Measurements from ENCODE around the gene EPO. TPM values are rescaled to one million over a fixed set of nuclear protein-coding genes. Genes with fewer than 3 reads are reported as not detected.
"Not testable (repeated sequence)": the region's sequence is repeated elsewhere in the genome, so short reads cannot be mapped to it uniquely, and the experiment has no call there.

The EPO gene
- total RNA-seq, 2 donors from 2014 or later, result not detected

DNA sequence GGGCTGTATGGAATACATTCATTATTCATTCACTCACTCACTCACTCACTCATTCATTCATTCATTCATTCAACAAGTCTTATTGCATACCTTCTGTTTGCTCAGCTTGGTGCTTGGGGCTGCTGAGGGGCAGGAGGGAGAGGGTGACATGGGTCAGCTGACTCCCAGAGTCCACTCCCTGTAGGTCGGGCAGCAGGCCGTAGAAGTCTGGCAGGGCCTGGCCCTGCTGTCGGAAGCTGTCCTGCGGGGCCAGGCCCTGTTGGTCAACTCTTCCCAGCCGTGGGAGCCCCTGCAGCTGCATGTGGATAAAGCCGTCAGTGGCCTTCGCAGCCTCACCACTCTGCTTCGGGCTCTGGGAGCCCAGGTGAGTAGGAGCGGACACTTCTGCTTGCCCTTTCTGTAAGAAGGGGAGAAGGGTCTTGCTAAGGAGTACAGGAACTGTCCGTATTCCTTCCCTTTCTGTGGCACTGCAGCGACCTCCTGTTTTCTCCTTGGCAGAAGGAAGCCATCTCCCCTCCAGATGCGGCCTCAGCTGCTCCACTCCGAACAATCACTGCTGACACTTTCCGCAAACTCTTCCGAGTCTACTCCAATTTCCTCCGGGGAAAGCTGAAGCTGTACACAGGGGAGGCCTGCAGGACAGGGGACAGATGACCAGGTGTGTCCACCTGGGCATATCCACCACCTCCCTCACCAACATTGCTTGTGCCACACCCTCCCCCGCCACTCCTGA, 2.4 kb downstream of the EPO start:
- DNase-seq (no peak), ATAC-seq (peak in 1 of 2 donors; percentile 6)
- intact Hi-C loops (cut with DNase I), result loop anchor here in 1 of 2 donors (5.0 kb wide), 1 partner anchor 135 kb away; no protein-coding TSS in a partner anchor

DNA sequence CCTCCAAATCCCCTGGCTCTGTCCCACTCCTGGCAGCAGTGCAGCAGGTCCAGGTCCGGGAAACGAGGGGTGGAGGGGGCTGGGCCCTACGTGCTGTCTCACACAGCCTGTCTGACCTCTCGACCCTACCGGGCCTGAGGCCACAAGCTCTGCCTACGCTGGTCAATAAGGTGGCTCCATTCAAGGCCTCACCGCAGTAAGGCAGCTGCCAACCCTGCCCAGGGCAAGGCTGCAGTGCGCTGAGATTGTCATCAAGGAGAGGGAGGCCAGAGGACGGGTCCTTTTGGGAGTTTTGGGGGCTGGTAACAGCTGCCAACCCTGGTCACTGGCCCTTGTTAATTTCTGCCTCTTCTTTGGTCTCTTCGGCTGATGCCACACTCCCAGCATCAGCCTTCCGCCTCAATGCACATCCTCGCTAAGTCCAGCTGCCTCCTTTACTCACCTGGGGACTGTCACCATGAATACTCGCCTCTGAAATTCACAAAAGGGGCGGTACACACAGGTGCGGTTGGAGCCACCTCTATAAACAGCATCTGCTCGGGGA, 3.5 kb downstream of the EPO start:
- ATAC-seq (no peak), DNase-seq (no peak)
- intact Hi-C loops (cut with DNase I), result loop anchor here in 1 of 2 donors (5.0 kb wide), 1 partner anchor 133 kb away; no protein-coding TSS in a partner anchor

DNA sequence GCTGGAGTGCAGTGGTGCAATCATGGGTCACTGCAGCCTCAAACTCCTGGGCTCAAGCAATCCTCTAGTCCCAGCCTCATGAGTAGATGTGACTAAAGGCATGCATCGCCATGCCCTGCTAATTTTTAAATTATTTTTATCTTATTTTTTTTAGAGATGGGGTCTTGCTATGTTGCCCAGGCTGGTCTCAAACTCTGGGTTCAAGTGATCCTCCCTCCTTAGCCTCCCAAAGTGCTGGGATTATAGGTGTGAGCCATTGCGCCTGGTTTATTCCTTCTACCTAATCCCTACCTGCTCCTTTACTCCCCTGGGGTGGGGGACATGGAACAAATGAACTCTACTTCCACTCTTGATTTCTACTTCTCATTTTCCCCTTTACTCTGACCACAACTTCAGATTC, 4.1 kb downstream of the EPO start:
- intact Hi-C loops (cut with DNase I), result loop anchor here in 1 of 2 donors (5.0 kb wide), 1 partner anchor 133 kb away; no protein-coding TSS in a partner anchor
- ATAC-seq, DNase-seq: not testable (repeated sequence)

DNA sequence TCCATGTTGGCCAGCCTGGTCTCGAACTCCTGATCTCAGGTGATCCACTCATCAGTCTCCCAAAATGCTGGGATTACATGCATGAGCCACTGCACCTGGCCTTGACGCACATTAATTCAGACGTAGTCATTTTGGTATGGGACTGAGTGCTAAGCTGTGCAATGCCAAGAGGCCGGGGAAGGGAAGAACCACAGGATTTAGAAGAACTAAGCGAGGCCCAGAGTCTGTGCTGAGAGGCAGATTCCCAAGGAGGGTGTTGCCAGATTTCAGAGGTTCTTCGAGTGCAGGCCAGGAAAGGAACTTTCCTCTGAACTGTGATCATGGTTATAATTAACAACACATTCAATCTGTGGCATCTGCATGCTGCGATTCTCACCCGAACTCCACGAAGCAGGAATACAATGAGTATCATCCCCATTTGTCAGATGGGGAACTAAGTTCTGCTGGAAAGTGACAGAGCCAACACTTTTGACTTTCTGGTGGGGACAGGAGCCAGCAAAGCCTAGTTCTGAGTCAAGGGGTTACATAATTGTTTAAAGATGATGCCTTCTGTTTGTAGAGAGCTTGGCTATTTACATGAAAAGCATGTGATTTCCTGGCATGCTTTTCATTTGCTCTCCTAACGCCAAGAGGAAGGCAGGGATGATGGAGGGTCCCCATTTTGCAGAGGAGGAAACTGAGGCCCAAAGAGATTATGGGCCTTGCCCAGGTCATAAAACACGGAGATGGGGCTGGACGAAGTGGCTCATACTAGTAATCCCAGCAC, 6.9 kb downstream of the EPO start:
- DNase-seq (no peak), ATAC-seq (no peak)
- intact Hi-C loops (cut with DNase I), result no loop called here

DNA sequence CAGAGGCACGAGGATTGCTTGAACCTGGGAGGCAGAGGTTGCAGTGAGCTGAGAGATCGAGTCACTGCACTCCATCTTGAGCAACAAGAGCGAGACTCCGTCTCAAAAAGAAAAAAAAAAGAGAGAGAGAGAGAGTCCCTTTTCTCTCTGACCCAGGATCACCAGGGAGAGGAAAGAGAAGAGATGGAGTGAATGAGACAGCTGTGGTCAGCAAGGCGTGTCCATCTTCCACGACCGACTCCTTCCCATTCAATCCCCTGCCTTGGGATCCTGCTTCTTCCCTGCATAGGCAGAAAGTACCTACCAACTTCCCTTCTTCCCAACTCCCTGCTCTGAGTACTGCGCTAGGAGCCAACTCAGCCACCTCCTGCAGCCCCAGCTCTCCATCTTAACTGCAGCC, 7.9 kb downstream of the EPO start:
- intact Hi-C loops (cut with DNase I), result no loop called here
- DNase-seq (no peak), ATAC-seq (no peak)

DNA sequence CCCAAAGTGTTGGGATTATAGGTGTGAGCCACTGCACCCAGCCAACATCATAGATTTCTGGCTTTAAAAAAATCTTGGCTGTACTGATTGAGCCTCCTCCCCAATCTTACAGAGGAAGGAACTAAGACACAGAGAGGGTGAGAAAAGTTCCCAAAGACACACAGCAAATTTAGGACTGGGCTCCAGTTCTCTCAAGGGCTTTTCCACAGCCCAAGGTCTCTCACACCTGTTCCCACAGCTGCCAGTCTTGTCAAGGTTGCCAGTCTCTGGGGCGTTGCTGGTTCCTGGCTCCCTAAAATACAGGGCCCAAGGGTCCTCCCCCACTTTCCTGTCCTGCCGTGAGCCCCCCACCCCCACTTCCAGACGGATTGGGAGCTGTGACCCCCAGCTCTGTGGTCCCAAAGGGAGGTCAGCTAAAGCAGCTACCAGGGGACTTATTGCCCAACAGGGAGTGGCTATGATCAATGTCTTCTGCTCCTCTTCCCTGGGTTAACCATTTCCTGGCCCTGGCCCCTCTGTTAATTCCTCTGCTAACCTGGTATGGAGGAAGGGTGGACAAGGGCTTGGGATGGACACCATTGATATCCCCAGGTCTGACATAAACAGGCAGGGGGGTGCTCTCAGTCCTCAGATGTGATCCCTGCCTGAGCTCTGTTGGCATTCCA, 10.0 kb downstream of the EPO start:
- intact Hi-C loops (cut with DNase I), result no loop called here
- ATAC-seq (no peak), DNase-seq (no peak)

DNA sequence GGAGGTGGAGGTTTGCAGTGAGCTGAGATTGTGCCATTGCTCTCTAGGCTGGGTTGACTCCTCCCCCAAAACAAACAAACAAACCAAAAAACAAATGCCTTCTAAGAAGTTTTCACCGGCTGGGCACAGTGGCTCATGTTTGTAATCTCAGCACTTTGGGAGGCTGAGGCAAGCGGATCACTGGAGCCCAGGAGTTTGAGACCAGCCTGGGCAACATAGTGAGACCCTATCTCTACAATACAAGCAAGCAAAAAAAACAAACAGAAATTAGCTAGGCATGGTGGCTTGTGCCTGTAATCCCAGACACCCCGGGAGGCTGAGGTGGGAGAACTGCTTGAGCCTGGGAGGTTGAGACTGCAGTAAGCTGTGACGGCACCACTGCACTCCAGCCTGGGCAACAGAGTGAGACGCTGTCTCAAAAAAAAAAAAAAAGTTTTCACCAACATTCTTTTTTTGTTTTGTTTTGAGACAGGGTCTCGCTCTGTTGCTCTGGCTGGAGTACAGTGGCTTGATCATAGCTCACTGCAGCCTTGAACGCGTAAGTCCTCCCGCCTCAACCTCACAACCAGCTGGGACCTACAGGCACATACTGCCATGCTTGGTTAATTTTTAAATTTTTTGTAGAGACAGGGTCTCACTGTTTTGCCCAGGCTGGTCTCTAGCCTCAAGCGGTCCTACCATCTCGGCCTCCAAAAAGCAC, 11.8 kb downstream of the EPO start:
- no peak for ATAC-seq
- intact Hi-C loops (cut with DNase I), result no loop called here

DNA sequence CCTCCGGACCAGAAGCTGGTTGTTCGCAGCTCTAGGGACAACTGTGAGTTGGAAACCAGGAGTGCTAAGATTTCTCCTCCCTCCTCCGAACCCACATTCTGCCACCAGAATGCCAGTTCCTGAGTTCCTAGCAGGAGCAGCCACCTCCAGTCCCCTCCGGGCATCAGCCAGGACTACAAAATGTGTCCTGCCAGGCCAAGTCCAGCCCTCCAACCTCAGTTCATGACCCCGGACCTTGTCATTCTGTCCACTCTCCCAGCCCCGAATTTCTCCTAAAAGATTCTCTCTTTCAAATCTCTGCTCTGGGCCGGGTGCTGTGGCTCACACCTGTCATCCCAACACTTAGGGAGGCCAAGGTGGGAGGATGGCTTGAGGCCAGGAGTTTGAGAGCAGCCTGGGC, 15.5 kb downstream of the EPO start:
- DNase-seq (no peak), ATAC-seq (no peak)
- intact Hi-C loops (cut with DNase I), result no loop called here

More for the DNA sequence above, 11.8 kb downstream of the EPO start:
- DNase-seq, result no peak

DNA sequence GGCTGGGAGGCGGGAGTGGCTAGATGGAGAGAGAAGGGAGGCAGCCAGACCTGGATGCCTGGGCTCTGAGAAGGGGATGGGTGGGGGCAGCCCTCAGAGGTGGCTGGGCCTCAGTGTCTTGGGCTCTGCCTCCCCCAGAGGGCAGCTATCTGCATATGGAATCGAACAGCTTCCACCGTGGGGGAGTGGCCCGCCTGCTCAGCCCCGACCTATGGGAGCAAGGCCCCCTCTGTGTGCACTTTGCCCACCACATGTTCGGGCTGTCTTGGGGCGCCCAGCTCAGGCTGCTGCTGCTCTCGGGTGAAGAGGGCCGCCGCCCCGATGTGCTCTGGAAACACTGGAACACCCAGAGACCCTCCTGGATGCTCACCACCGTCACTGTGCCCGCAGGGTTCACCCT, 16.4 kb downstream of the EPO start:
- ATAC-seq (no peak), DNase-seq (no peak)
- intact Hi-C loops (cut with DNase I), result no loop called here

DNA sequence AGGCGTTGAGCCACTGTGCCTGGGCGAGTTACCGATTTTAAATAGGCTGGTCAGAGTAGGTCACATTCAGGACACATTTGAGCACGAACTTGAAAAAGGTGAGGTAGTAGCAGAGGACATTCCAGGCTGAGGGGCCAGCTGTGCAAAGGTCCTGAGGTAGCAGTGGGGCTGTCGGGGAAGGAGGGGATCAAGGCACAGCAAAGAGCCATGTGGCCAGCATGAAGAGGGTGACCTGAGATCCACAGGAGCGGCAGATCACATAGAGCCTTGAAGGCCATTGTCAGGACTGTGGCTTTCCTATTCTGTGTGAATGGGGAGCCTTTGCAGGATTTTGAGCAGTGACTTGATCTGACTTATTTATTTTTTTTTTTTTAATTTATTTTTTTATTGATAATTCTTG, 19.7 kb downstream of the EPO start:
- DNase-seq (no peak), ATAC-seq (no peak)
- intact Hi-C loops (cut with DNase I), result no loop called here

DNA sequence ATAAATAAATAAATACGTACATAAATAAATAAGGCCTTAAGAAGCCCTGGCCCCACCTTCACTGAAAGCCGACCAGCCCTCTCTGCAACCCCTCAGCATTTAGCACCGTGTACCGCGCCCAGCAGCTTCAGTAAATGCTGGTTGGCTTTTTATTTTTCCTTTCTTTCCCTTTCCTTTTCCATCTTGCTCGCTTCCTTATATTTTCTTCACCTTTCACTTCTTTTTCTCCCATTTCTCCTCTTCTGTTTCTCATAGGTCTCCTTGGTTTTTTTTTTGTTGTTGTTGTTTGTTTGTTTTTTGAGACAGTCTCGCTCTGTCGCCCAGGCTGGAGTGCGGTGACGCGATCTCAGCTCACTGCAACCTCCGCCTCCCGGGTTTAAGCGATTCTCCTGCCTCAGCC, 24.3 kb downstream of the EPO start:
- DNase-seq (no peak), ATAC-seq (no peak)
- intact Hi-C loops (cut with DNase I), result no loop called here

DNA sequence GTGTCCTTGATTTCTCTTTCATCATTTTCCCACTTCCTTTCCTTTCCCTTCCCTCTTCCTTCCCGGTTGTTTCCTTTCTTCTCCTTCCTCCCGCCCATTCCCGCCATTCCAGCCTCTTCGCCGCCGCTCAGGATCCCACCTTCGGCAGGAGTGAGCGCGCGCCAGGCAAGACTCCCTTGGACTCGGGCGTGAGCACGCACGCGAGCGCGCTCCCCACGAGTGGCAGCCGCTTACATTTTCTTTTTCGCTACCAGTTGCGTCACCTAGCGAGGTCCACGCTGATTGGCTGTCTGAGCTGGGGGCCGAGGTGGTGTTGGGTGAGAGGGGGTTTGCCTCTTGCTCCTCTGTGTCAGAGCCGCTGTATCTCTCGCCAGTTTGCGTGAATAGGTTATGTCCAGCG, 24.9 kb downstream of the EPO start:
- intact Hi-C loops (cut with DNase I), result no loop called here
- DNase-seq, result peak; percentile 66
- peak; percentile 38 to 87 for ATAC-seq

DNA sequence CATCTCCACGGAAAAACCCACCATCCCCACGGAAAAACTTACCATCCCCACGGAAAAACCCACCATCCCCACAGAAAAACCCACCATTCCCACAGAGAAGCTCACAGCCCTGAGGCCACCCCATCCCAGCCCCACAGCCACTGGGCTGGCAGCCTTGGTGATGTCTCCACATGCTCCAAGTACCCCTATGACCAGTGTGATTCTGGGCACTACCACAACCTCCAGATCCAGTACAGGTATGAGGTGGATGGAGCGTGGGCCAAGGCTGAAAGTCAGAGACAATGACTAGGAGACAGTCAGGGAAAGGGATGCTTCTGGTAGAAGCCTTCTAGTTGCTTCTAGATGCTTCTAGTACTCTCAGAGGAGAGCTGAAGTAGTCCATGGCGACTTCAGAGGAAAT, 32.7 kb downstream of the EPO start:
- no peak for ATAC-seq
- intact Hi-C loops (cut with DNase I), result no loop called here
- no peak for DNase-seq

DNA sequence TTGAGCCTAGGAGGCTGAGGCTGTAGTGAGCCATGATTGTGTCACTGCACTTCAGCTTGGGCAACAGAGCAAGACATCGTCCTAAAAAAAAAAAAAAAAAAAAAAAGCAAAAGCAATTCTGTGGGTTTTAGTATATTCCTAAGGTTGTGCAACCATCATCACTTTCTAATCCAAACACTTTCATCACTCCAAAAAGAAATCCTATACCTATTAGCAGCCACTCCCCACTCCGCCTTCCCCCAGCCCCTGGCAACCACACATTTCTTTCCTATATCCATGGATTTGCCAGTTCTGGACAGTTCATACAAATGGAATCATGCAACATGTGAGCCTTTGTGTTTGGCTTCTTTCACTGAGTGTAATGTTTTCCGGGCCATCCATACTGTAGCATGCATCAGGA, 33.5 kb downstream of the EPO start:
- ATAC-seq (no peak), DNase-seq (no peak)
- intact Hi-C loops (cut with DNase I), result no loop called here

DNA sequence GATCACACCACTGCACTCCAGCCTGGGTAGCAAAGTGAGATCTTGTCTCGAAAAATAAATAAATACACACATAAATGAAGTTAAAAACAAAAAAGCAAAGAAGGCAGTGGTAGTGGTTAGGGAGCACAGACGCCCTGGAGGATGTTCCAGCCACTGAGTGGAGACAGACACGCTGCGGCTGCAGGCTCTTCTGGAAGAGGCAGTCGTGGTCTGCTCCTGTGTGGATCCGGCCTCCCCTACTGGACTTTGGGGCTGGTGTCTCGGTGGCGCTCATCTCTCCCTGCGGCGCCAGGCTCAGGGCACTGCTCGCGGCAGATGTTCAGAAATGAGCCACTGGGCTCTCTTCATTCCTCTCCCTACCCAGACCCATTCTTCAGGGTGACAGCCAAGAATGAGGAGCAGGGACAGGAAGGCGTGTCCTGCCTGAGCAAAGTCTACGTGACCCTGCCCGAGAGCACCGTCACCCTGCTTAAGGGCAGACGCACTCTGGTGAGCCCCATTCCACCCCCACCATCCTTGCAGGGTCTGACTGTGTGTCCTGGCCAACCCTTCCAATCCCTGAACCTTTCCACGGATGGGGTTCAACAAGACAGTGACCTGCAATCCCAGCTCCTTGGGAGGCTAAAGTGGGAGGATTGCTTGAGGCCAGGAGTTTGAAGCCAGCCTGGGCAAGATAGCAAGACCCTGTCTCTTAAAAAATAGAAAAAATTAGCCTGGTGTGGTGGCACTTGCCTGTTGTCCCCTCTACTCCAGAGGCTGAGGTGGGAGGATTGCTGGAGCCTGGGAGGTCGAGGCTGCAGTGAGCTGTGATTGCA, 39.3 kb downstream of the EPO start:
- intact Hi-C loops (cut with DNase I), result no loop called here
- ATAC-seq (no peak), DNase-seq (no peak)

DNA sequence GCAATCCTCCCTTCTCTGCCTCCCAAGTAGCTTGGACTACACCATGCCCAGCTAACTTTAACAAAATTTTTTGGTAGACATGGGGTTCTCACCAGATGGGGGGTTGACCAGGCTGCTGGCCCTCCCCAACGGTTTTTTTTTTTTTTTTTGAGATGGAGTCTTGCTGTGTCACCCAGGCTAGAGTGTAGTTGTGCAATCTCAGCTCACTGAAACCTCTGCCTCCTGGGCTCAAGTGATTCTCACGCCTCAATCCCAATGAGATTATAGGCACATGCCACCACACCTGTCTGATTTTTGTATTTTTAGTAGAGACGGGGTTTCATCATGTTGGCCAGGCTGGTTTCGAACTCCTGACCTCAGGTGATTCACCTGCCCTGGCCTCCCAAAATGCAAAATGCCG, 42.6 kb downstream of the EPO start:
- intact Hi-C loops (cut with DNase I); DNase-seq; ATAC-seq: not testable (repeated sequence)

DNA sequence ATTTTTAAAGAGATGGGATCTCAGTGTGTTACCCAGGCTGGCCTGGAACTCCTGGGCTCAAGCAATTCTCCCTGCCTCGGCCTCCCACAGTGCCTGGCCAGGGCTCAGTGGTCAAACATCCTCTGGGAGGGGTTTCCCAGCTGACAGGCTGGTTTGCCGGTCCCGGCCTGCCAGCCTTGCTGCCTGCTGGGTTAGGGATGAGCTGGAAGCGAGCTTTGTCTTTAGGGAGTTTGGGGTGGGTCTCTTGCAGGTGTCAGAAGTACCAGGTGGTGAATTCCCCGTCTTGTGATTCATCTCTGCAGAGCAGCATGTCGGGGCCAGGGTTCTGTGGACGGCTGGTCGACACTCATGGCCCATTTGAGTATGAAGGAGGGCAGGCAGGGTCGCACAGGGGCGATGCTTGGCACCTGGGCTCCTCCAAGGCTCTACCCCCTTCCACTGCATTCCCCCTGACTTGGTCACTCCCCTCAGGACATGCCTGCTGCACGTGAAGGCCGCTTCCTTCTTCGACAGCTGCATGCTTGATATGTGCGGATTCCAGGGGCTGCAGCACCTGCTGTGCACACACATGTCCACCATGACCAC, 43.4 kb downstream of the EPO start:
- DNase-seq (no peak), ATAC-seq (no peak)
- intact Hi-C loops (cut with DNase I), result no loop called here

DNA sequence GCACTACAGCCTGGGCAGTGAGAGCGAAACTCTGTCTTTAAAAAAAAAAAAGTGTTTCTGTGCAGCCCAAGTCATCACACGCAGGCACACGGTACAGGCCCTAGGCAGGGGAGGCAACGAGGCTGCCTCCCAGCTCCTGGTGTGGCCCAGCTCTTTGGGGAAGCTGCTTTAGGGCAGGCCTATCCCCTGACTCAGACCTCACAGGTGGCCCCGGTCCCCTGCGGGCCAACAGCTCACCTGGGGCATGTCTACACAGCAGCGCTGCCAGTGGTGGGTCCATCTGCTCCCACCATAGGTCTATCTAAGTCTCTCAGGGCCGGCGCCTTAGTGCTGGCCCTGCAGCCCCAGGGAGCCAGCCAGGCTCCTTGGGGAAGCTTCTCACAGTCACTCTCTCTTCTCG, 44.6 kb downstream of the EPO start:
- ATAC-seq (no peak), DNase-seq (no peak)
- intact Hi-C loops (cut with DNase I), result no loop called here
